GM19023 (cell line): ENCODE data around the gene IQSEC3.

Experiments
- ATAC-seq: cut with Tn5 transposase; IDR thresholded peaks from one replicate; pipeline ENCODE4 v1.9.1; 2021; ENCODE audit warnings: mild to moderate bottlenecking, moderate library complexity; ENCODE audit not compliant: unreplicated experiment

The IQSEC3 gene

GRCh38 chr12:195951-196350 is 129.4 kb downstream of the IQSEC3 start:
- ATAC-seq, result no peak

DNA sequence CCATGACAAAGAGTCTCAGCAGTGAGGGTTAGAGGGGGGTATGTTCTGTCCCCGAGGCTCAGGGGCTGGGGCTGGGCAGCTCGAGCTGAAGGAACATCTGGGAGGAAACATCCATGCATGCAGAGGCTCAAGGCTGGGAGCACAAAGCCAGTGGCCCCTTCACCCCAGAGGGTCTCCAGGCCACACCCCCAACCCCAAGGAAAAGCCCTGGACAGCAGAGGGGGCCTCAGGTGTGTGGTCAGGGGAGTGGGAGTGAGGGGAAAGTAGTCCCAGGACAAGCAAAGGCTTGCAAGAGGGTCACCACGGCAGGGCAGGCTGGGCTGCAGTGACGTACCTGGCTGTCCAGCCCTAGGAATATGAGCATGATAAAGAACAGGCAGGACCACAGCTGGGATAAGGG is 129.9 kb downstream of the IQSEC3 start:
- no peak for ATAC-seq

DNA sequence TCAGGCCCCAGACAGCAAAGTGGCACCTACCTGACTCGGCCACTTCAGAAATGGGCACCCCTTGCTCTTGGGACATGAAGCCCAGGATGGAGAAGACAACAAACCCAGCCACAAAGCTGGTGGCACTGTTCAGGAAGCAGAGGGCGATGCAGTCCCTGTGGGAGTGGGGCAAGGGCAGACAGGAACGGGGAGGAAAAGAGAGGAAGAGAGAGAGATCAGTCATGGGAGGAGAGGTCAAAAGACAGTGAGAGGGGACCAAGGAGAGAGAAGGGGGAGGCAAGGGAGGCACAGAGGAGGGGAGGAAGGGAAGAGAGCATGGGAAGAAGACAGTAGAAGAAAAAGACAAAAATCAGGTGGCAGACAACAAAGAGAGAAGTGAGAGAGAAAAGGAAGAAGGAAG is 130.8 kb downstream of the IQSEC3 start:
- ATAC-seq, result no peak

- ATAC-seq, result no peak
Measured at GRCh38 chr12:197911-198695, 131.5 kb downstream of the IQSEC3 start.

DNA sequence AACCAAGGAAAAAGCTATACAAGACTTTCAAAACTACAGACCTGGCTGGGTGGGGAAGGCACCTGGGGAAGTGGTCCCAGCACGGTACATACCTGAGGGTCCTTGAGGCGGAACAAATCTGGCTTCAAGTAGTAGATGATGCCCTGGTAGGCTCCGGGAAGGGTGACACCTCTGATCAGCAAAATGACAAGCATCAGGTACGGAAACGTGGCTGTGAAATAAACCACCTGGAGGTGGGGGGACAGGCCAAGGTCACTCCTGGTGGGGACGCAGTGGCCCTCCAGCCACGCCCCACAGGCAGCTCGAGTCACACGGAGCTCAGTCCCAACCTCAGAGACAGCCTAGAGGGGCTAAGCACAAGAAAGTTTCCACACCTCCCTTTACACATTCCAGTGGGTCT is 132.1 kb downstream of the IQSEC3 start:
- ATAC-seq, result no peak

GRCh38 chr12:201361-201760 is 134.8 kb downstream of the IQSEC3 start:
- ATAC-seq, result no peak

DNA sequence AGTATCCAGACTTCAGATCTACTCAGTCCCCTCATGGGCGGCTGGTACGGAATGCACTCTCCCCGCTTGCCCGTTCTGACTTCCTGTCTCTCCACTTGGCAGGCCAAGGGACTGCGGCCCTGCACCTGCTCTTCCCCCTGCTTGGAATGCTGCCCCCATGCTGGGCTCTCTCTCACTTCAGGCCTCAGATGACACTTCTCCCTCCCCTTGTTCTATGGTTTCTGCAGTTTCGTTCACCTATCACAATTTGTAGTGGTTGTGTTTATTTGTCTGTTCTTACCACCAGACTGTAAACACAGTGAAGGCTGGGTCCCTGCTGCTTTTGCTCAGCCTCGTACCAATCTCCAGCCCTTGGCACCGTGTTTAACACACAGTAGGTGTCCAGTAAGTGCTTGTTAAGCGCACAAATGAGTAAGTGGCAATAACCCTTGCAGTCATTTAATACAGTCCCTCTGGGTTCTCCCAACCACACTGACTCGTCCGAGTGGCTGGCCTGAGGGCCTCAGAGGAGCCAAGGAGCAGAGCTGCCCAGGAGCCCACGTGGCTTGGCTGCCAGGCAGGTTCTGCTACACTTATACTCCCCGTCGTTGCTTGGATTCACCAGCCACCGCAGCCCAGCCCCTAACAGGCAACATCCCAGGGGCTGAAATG is 135.6 kb downstream of the IQSEC3 start:
- ATAC-seq, result no peak

GRCh38 chr12:203074-203461 is 136.5 kb downstream of the IQSEC3 start:
- ATAC-seq, result no peak

DNA sequence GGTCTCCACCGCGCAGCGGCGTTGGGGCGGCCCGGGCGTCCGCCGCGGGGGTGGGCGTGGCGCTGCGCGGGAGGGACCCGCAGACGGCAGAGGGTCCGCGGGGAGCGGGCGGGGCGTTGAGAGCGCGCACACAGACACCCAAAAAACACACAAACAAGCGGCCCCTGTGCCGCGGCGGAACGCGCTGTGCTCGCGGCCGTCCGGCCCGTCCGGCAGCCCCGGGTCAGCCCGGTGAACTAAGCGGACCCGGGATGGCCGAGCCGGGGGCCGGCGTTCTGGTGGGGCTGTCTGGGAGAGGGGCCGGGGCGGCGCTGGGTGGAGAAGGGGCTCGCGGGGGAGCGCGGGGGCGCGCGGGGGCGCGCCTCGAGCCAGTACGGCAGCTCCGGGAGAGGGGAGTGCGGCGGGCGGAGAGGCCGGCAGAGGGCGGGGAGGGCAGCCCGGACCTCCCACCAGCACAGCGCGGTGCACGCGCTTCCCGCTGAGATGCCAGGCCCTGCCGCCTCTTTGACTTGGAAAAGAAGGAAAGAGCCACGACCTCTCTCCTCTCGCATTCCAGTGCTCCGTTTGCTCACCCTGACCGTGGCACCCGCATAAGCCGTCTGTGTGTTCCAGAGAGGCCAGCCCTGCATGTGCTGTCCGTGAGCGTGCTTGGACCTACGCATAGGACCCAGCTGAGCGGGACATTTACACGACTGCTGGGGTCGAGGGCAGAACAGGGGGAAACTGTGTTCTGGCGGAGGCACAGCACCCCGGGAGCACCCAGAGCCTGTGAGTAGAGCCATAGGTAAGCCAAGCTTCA is 137.1 kb downstream of the IQSEC3 start:
- ATAC-seq, result no peak

GRCh38 chr12:204261-204678 is 137.7 kb downstream of the IQSEC3 start:
- no peak for ATAC-seq

GRCh38 chr12:205026-205425 is 138.5 kb downstream of the IQSEC3 start:
- no peak for ATAC-seq

- ATAC-seq, result no peak
Measured at GRCh38 chr12:206746-207440, 140.3 kb downstream of the IQSEC3 start.

DNA sequence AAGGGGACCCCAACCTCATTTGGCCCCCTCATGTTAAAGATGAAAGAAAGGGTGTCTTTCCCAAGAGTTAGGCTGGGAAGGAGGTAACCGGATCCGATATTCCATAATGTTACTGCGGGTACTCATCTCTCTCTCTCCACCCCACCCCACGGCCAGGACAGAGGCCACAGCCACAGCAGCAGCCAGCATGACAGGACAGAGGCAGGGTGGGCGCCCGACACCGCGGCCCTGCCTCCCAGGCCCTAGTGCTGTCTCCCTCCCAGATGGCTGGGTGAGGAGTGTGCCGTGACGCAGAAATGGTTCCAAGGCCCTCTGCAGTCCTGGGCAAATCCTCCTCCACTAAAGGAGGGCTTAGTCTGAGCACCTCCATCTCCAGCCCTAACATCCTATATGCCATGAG is 141.2 kb downstream of the IQSEC3 start:
- no peak for ATAC-seq

GRCh38 chr12:208813-209212 is 142.2 kb downstream of the IQSEC3 start:
- no peak for ATAC-seq

DNA sequence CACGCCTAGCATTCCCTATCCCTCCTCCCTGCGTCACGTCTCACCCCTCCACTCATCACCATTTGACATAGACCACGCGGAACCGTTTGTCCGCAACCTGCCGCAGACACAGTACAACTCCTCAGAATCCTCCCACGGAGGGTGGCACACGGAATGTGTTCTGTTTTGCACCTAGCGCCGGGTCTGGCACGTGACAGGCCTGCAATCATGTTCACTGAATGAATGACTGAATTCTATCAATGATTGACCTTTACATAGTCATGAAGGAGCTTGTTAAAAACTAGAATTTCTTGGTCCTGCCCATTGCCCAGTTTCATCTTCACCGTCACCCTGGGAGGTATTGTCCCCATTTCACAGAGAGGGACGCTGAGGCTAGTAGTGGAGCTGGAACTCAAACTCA is 142.7 kb downstream of the IQSEC3 start:
- ATAC-seq, result no peak

GRCh38 chr12:209851-210250 is 143.3 kb downstream of the IQSEC3 start:
- no peak for ATAC-seq

DNA sequence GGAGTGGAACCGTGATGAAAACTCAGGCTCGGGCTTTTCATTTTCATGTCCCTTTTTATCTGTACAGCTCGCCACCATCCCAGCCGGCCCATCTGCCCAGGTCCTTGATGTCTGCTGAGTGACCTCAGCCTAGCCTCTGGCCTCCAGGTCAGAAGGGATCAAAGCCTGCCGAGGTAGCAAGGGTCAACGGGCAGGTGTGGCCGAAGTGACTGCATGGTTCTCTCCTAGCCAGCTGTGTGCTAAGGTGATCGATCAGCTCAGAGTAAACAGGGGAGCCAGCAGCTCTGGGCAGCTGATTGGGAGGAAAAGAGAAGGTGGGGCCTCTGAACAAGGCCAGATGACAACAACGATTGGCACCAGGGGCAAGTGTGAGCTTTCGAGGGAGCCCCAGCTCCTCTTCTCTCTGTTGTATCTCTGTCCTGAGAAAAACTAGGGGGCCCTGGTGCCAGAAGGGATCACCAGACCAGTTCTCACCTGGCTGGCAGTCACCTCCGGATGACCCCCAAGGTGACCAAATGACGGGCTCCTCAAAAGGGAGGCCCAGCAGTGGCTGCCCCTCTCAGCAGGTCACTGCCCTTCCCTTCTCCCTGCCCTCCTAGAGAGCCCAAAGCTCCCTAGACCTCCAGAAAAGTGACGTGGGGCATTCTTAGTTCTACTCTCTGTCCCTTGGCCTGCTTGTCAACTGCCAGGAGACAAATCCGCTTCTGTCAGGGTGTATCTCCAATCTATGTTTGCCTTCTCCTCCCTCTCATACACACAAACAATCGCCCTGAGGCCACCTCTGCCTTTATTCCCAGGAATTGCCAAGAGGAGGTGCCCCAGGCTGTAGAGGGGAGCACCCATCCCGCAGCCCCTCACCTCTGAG is 143.9 kb downstream of the IQSEC3 start:
- ATAC-seq, result no peak

- no peak for ATAC-seq
Measured at GRCh38 chr12:211142-211465, 144.5 kb downstream of the IQSEC3 start.

DNA sequence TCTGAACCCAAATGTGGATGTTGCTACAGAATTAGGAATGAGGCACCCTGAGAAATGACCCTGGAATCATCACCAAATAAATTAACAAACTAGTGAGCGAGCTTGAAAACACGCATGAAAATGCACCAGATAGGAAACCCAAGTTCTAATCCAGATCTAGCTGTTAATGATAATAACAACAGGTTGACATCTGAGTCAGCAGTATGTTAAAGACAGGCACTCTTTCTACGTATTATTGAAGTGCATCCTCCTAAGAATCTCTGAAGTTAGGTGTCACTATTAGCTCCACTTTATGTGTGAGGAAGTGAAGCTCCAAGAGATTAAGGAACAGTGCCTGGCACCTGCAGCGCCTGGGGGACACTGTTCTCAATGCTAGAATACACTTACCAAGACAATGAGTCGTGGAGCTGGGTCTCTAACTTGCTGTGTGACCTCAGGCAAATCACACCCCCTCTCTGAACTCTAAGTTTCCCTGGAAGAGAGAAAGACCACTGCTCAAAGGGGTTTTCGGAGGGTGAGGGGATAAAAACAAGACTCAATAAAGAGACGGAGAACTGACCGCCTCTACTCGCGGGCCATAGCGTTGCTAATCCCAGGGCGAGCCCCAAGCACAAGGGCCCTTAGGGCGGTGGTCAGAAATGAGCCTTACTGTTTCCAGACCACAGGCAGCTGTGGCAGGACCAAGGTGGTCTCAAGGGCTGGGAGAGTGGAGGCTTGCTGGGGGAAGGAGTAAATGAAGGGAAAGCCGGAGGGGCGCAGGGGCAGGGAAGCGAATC is 145.3 kb downstream of the IQSEC3 start:
- ATAC-seq, result no peak

DNA sequence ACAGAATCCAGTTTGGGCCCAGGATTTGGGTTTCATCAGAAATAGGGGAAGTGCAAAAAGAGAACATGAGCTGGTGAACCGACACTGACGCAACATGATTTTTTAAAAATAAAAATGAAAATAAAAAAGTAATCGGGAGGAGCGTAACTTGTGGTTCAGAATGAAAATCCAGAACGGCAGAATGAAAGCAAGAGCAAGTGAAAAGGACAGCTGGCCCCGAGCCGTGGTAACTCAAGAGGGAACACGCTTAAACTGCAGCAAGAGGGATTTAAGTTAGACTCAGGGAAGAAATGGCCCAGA is 145.8 kb downstream of the IQSEC3 start:
- ATAC-seq, result no peak
